Gastrocnemius medialis (tissue), 4 donors: ENCODE results near the gene SYTL1.

Experiments used
- CTCF ChIP-seq, 5 experiments: fragments of 450-650 bp in 3 of 5; fragments of 200-600 bp in 2 of 5; sonication (generic) in 2 of 5; IDR thresholded peaks in 4 of 5; conservative IDR thresholded peaks in 1 of 5; 1 replicate in 4 of 5; 2 replicates in 1 of 5; pipeline ENCODE4 v1.5.1; 2016 to 2019; ENCODE audit warnings: antibody characterized with exemption in 5 of 5, mild to moderate bottlenecking in 3 of 5, moderate library complexity in 3 of 5
- POLR2A ChIP-seq, 2 donors: fragments of 450-650 bp; IDR thresholded peaks; one replicate each; pipeline ENCODE4 v1.6.1; 2017; ENCODE audit warnings: antibody characterized with exemption in 2 of 2, mild to moderate bottlenecking in 2 of 2, moderate library complexity in 2 of 2

- TF ChIP-seq CTCF (IDR thresholded peaks at IDR 0.05 in 4 of 5, conservative IDR thresholded peaks at IDR 0.05 in 1 of 5) (no peak), POLR2A (IDR thresholded peaks at IDR 0.05) (no peak)
Measured at GRCh38 chr1:27341525-27342252, at the start of gene SYTL1.
